Measurements from ENCODE around the gene IQCF5.
"Not testable (repeated sequence)": the region's sequence is repeated elsewhere in the genome, so short reads cannot be mapped to it uniquely, and the experiment has no call there.

- TF ChIP-seq CTCF (conservative IDR thresholded peaks at IDR 0.05; ENCODE audit: low read length); EZH2phosphoT487 (IDR thresholded peaks at IDR 0.05; ENCODE audit: borderline replicate concordance, low read depth, low read length): not testable (repeated sequence)
Observed at GRCh38 chr3:51868896-51869295, 6.5 kb downstream of the IQCF5 start.

Data from OCI-LY7 (cell line).